ENCODE measurements around the gene TET1.
"Not testable (repeated sequence)": the region's sequence is repeated elsewhere in the genome, so short reads cannot be mapped to it uniquely, and the experiment has no call there.

The TET1 gene

DNA sequence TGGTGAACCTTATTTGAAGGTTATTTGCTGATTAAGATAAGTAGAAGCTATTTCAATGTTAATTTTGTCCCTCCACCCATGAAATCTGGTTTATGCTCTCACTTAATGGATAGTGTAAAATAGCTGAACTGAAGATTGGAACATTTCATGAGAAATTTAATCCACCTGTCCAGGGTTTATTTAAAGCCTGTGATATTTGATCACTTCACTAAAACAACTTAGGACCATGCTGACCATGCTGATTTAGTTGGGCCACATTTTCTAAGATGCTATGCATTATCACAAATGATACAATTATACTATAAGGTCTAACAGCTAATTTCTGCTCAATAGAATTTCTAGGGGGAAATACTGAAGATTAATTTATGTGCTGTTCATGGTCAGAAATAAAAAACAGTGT lies 53.8 kb downstream of the TET1 start:
- not testable (repeated sequence) for DNase-seq

DNA sequence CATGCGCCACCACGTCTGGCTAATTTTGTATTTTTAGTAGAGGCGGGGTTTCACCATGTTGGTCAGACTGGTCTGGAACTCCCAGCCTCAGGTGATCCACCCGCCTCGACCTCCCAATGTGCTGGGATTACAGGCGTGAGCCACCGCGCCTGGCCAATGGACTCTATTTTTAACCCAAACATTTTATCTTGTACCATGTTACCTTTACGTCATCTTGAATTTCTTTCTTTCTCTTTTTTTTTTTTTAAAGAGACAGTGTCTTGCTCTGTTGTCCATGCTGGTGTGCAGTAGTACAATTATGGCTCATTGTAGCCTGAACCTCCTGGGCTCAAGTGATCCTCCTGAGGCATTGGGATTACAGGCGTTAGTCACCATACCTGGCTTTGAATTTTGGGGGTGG lies 57.6 kb downstream of the TET1 start:
- DNase-seq, result not testable (repeated sequence)

DNA sequence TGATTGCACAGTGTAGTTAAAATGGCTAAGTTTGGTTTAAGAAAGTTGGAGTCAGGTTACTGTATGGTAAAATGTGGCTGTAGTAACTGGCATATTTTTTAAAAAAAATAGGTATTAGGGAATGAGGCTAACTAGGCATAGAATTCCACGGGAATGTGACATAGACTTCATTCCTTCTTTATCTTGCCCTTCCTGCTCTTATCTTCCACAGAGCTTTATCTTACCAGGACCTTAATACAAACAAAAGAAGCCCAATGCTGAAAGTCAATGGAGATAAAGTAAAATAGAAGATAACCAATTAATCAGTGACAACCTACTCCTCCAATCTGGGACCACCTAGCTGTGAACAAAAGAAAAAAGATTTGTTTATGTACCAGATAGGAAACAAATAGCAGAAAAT lies 58.1 kb downstream of the TET1 start:
- no peak for DNase-seq

DNA sequence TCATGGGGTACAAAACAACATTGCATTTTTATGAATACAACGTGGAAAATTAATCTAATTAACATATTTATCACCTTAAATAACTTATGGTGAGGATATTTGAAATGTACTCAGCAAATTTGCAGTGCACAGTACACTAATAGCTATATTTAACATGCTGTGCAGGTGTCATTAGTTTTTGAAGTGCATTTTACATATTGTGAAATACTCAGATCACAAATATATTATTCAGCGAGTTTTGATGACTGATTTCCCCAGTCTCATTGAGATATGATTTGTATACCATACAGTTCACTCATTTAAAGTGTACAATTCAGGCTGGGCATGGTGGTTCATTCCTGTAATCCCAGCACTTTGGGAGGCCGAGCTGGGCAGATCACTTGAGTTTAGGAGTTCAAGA lies 59.5 kb downstream of the TET1 start:
- DNase-seq, result no peak

DNA sequence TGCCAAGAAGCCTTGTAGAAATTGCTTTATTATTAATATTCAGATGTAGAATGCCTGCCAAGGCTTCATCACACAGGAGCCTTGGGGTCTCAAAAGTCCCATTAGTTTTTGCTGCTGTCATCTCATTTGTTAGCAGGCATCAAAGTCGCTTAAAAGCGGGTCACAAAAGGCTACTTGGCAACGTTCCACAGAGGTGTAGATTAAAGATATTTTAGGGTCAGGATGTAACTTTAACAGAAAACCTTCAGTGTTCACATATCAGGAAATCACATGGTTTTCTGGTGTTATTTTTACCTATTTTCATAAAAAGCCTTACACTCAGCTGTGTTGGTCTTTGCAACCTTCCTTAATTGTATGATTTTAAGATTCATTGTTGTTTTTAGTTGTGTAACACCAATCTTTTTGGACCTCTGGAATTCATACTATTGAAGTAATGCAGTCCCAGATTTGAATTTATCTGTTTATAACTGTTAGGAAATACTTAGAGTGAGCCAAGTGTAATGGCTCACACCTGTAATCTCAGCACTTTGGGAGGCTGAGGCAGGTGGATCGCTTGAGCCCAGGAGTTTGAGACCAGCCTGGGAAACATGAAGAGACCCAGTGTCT lies 65.3 kb downstream of the TET1 start:
- DNase-seq, result no peak

DNA sequence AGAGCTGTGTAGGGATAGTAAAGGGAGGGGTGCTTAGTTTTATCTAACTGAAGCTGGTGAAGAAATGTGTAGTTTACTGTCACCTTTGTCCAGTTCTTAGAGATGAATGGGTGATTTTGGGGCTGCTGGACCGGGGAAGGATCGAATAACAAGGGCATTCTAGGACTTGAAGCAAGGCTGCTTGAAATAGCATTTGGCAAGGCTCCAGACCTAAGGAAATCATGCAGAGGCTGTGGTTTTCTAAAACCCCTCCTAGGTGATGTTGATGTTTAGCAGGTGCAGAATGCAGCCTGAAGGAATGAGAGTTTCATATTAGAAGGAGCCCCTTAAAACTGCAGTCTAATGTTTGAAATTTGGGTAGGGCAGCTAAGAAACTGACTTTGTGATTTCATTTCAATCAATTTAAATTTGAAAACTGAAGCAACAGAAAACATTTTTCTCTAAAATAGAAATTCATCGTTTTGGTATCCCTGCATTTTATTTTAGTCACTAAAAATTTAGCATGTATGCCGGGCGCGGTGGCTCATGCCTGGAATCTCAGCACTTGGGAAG lies 68.5 kb downstream of the TET1 start:
- no peak for DNase-seq

DNA sequence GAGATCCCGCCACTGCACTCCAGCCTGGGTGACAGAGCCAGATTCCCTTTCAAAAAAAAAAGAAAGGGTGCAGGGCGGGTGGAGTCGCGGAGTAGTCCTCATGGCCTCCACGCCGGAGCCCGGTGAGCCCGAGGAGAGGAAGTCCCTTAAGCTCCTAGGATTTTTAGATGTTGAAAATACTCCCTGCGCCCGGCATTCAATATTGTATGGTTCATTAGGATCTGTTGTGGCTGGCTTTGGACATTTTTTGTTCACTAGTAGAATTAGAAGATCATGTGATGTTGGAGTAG lies 72.1 kb downstream of the TET1 start:
- not testable (repeated sequence) for DNase-seq

DNA sequence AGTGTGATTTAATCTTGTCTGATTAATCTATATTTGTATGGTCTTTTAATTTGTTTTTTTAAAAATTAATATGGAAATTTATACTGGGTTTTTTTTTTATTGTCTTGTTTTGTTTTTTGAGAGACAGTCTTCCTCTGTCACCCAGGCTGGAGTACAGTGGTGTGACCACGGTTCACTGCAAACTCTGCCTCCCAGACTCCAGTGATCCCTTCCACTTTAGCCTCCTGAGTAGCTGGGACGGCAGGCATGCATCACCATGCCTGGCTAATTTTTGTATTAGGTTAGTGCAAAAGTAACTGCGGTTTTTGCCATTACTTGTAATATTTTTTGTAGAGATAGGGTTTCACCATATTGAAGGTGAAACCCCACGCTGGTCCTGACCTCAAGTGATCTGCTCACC lies 73.1 kb downstream of the TET1 start:
- no peak for DNase-seq

DNA sequence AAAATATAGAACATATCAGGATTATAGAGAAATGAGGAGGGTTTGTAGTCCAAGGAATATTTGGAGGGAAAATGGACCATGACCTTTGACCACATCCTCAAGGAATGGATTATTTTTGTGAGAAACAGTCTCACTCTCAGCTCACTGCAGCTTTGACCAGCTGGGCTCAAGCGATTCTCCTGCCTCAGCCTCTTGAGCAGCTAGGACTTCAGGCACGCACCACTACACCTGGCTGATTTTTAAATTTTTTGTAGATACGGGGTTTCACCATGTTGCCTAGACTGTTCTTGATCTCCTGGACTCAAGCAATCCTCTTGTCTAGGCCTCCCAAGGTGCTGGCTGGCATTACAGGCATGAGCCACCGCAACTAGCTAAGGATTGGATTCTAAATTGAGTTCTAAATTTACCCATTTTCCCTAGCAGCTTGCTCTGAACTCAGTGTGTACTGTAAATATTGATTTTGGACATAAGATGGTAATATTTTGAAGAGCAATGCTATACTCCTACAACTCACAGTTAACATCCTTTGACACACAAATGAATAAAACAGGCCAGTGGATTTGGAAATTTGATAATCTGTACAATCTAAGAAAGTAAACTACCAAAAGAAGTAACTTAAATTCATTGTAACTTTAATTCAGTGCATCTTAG lies 73.8 kb downstream of the TET1 start:
- DNase-seq, result no peak

DNA sequence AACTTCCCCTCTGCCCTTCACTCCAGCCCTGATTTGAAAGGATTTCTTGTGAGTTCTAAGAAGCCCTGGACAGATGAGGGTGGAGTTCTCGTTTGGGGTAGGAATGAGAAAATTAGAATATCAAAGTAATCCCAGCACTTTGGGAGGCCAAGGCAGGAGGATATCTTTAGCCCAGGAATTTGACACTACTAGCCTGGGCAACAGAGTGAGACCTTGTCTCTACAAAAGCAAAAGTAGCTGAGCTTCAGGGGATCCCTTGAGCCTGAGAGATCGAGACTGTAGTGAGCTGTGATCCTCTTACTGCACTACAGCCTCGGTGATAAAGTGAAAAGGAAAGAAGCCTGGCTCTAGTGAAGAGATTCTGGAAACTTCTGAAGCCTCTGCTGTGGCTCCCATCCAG lies 76.2 kb downstream of the TET1 start:
- DNase-seq, result no peak

DNA sequence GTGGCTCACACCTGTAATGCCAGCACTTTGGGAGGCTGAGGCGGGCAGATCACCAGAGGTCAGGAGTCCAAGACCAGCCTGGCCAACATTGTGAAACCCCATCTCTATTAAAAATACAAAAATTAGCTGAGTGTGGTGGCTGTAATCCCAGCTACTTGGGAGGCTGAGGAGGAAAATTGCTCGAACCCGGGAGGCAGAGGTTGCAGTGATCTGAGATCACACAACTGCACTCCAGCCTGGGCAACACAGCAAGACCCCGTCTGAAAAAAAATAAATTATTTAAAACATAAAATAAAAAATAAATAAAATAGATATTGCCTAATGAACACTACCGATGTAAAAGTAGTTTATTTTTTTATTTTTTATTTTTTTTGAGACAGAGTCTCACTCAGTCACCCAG lies 83.4 kb downstream of the TET1 start:
- not testable (repeated sequence) for DNase-seq

DNA sequence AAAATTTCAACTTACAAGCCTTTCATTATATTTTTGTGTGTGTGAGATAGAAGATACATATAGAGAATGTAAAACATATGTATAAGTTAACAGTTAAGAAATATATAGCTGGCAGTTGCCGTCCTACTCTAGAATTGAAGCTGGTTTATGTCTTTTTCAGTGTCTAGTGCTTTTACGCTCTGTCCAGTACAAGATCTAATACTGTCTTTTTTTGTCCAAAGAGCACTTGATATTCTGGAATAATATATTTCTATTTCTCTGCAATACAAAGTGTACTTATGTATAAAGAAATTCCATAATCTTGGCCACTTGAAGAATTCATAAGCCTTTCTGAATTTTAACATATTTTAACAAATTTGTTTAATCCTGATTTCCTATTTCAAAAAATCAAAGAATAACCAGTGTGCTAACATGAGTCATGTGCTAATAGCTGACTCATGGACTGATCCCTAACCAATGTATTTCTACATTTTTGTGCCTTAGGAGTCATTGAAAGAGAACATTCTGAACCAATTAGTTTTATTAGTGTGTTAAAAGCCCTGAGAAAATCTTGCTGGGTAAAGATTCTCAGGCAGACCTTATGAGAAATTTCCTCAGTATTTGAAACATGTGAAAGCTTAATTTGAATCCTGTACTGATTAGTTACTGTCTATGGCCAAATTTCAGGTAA lies 87.7 kb downstream of the TET1 start:
- no peak for DNase-seq

DNA sequence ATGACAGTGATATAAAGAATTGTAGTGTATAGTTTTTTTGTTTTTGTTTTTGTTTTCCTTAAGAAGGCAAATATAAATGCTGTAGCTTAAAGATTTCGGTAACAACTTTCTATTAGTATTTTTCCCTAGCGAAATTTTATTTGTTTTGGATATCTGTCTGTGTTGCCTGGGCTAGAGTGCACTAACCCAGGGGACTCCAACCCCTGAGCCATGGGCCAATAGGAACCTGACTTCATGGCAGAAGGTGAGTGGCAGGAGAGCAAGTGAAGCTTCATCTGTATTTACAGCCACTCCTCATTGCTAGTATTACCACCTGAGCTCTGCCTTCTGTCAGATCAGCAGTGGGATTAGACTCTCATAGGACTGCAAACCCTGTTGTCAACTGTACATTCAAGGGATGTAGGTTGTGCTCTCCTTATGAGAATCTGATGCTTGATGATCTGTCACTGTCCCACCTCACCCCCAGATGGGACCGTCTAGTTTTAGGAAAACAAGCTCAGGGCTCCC lies 95.5 kb downstream of the TET1 start:
- DNase-seq, result no peak

DNA sequence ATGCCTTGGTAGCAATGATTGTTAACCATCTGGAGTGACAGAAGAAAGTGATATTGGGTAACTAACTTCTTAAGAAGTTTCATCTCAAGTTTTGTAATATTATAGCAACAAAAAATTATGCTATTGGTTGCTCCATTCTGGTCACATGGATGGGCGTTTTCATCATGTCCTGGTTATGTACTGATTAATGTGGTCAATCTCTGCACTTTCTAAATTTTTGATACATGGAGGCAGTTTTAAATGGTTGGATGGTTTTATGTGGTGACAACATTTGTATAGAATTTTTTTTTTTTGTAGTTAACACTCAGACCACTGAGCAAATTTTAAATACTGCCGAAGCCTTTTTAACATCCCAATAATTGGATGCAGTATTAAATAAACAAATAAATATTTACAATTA lies 105.7 kb downstream of the TET1 start:
- no peak for DNase-seq

DNA sequence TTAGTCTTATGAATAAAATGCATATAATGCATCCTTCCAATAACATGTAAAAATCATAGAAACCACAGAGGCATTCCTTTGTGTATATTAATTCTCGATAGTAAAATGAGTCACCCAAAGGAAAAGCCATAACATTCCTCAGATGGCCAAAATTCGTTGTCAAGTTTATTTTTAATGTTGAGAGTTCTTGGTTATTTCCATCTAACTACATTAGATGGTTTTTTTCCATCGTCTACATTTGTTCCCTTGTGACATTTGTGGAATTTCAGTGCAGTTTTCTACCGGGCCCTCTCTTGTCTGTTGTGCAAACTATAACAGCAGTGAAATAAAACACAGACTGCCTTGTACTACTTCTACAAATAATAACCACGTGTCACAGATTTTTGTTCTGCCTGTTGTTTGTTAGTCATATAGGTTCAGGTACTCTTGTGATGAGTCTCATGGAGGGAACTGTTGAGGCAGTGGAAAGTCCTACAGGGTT lies 106.2 kb downstream of the TET1 start:
- no peak for DNase-seq

DNA sequence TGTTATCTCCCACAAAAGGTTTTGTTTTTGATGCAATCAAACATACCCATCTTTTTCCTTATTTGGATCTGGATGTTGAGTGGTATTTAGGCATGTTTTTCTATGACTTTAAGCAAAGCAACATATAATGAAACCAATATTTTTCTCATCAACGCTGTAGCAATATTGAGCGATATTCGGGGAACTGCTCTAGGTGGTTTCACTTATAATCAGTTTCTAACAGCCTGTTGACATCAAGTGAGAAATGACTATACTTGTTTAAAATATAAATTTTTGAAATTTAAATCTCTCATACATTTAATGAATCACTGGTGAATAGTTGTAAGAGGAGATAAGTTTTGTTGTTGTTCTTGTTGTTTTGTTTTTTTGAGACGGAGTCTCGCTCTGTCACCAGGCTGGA lies 108.1 kb downstream of the TET1 start:
- no peak for DNase-seq

DNA sequence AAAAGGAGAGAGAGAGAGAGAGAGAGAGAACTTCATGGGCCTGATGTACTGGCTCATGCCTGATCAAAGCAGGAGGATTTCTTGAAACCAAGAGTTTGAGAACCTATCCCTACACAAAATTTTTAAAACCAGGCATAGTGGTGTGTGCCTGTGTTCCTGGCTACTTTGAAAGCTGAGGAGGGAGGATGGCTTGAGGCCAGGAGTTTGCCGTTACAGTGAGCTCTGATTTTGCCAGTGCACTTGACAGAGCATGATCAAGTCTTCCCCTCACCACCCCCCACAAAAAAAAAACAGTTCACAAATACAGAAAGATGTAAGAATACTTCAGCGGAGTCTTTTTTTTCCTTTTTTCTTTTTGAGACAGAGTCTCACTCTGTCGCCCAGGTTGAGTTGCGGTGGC lies 108.8 kb downstream of the TET1 start:
- DNase-seq, result no peak

DNA sequence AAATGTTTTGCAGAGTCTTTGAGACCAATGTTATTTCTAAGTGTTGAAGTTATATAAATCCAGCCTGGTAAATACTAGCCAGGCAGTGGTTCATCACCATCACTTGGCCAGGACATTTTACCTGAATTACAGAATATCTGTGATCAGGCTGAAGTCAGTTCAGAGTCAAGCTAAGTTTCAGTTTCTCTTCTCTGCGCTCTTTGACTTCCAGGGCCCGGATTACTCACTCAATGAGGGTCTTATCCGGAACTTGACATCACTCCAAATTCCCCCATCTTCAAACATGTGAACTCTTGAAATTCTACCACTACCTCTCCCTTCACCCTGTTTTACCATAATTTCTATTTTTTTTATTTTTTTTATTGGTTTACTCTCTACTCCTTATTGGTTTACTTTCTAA lies 124.3 kb downstream of the TET1 start:
- DNase-seq, result no peak

DNA sequence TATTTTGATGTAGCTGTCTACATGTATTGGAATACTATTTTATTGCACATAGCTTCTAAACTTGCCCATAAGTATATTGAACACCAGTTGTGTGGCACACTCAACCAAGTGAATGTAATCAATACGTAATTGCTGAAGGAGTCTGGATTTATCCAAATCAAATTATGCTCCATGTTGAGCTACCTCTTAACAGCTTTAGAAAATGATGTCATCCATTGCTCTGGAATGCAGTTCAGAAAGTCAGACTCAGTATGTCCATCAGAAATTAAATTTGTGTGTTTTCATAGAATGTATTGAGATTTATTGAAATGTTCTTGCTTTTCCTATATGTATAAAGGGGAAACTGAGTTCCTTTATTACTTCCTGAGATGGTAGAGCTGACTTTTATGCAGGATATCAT lies 135.9 kb downstream of the TET1 start:
- no peak for DNase-seq

DNA sequence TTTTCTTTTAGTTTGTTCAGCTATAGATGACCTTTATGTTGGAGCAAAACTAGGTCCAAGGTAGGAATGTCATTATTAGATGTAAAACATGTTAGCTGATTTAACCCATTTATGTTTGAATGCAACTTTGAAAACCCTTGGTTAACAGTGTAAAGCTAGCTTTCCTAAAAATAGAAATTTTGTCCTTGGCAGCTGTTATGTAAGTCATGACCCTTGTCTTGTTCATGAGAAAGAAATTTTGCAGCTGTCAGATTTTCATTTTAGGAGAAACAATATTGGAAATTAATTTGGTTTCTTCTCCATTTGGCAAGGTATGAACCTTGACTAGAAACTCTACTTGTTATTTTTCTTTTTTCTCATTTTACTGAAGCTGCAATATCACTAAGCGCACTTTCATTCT lies 137.0 kb downstream of the TET1 start:
- DNase-seq, result no peak

DNA sequence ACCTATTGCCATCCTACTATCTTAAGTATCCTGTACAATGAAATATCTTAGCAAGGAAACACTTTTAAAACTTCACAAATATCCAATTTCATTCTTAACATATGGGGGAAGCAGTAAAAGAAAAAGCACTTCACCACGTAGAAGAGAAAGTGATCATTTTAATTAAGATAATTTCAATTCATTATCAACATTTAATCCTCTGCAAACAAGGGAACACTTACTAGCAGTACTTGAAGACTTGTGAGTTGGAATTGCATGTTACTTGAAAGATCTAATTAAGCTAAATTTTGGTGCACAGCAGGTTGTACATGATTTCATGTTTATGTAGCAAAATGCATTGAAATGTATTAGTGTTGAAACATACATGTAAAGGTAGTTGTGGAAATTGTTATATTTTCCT lies 140.1 kb downstream of the TET1 start:
- no peak for DNase-seq

DNA sequence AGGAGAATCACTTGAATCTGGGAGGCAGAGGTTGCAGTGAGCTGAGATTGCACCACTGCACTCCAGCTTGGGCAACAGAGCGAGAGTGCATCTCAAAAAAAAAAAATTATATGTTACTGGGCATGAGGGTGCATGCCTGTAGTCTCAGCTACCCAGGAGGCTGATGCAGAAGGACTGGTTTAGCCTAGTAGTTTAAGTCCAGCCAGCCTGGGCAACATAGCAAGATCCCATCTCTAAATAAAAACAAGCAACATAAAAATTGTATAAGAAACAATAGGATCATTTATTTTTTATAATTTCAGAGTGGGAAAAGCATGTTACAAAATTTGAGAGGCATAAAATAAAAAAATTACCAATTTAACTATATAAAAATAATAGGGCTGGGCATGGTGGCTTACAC lies 145.4 kb downstream of the TET1 start:
- DNase-seq, result no peak

DNA sequence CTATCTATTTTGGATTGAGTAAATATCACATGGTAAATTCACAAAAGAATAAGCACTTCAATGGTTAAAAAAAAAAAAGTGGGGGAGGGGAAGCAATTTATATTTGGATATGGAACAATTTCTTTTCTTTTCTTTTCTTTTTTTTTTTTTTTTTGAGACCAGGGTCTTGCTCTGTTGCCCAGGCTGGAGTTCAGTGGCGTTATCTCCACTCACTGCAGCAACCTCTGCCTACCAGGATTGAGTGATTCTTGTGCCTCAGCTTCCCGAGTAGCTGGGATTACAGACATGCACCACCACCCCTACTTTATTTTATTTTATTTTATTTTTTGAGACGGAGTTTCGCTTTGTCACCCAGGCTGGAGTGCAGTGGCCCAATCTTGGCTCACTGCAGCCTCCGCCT lies 148.8 kb downstream of the TET1 start:
- DNase-seq, result not testable (repeated sequence)

DNA sequence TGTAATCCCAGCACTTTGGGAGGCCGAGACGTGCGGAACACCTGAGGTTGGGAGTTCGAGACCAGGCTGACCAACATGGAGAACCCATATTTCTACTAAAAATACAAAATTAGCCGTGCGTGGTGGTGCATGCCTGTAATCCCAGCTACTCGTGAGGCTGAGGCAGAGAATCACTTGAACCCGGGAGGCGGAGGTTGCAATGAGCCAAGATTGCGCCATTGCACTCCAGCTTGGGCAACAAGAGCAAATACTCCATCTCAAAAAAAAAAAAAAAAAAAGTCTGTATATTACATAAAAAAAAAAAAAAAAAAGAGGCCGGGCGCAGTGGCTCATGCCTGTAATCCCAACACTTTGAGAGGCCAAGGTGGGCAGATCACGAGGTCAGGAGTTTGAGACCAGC lies 152.9 kb downstream of the TET1 start:
- DNase-seq, result not testable (repeated sequence)

All from activated T-cell treated with anti-CD3 and anti-CD28 coated beads for 4 hours (primary cell).